ENCODE data around the gene SAFB. TPM values are rescaled to one million over a fixed set of nuclear protein-coding genes. Genes with fewer than 3 reads are reported as not detected.

SAFB gene
- total RNA-seq, 2 experiments from 2014 or later = 68.9 to 177 TPM

DNA sequence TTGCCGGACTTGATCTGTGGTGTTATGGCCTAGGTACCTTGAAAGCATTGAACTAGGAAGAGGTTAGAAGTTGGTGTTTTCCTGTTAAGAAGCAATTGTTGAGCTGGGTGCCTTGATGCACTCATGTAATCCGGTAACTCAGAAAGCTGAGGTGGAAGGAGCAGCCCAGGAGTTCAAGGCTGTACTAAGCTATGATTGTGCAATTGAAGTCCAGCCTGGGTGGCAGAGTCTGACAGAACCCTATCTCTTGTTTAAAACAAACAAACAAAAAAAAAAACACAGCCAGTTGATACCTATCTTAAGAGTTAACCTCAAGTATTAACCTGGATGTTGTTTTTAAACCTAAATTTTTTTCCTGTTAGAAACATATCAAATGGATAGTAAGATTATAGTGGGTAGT, 19.3 kb downstream of the SAFB start:
- BruUV-seq (replicated peaks) = no TSS peak
- ChIA-PET CTCF (ENCODE audit: unreplicated experiment) (no interaction called here), POLR2A (interaction anchor here (0.9 to 1.0 kb wide), 2 partner anchors 13 to 30 kb away, joined by 3 to 4 read pairs; no protein-coding TSS in a partner anchor)
- no peak for TF ChIP-seq EZH2phosphoT487 (IDR thresholded peaks at IDR 0.05; ENCODE audit: borderline replicate concordance, low read depth, low read length)
- TF ChIP-seq, protein P1, sequence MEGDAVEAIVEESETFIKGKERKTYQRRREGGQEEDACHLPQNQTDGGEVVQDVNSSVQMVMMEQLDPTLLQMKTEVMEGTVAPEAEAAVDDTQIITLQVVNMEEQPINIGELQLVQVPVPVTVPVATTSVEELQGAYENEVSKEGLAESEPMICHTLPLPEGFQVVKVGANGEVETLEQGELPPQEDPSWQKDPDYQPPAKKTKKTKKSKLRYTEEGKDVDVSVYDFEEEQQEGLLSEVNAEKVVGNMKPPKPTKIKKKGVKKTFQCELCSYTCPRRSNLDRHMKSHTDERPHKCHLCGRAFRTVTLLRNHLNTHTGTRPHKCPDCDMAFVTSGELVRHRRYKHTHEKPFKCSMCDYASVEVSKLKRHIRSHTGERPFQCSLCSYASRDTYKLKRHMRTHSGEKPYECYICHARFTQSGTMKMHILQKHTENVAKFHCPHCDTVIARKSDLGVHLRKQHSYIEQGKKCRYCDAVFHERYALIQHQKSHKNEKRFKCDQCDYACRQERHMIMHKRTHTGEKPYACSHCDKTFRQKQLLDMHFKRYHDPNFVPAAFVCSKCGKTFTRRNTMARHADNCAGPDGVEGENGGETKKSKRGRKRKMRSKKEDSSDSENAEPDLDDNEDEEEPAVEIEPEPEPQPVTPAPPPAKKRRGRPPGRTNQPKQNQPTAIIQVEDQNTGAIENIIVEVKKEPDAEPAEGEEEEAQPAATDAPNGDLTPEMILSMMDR (conservative IDR thresholded peaks at IDR 0.05; ENCODE audit: low read length) = no peak
- no peaks in the 10 kb centered on the region for H3K4me1 ChIP-seq (ENCODE audit: insufficient read depth, low read length, poor library complexity, severe bottlenecking)
- peaks cover 32% of the 10 kb centered on the region for H4K20me1 ChIP-seq (ENCODE audit: insufficient read depth, low read length)
- H3K4me2 ChIP-seq (ENCODE audit: low read length) = no peak overlapping the region
- no peaks in the 10 kb centered on the region for H3K9me3 ChIP-seq (ENCODE audit: low read length)
- DNase-seq (ENCODE audit: low spot score) = no peak
- peaks cover 89% of the 10 kb centered on the region for H3K36me3 ChIP-seq (ENCODE audit: insufficient read depth, low read length)
- intact Hi-C loops (cut with micrococcal nuclease; ENCODE audit: unreplicated experiment) = no loop called here
- H3K9me2 ChIP-seq (ENCODE audit: insufficient read depth, low read length) = no peaks in the 10 kb centered on the region
- no peak overlapping the region for H3K4me3 ChIP-seq (ENCODE audit: low read depth, low read length, poor library complexity, severe bottlenecking)
- peaks cover 92% of the 10 kb centered on the region for H3K79me2 ChIP-seq (ENCODE audit: insufficient read depth, low read depth, low read length)
- no peak overlapping the region for H2AFZ ChIP-seq (ENCODE audit: low read length)
- no peak overlapping the region for H3K27ac ChIP-seq (ENCODE audit: low read depth, low read length, poor library complexity, severe bottlenecking)

GRCh38 chr19:5643060-5643459, 20.2 kb downstream of the SAFB start:
- Histone ChIP-seq H3K9me3 (ENCODE audit: low read length) (no peaks in the 10 kb centered on the region), H4K20me1 (ENCODE audit: insufficient read depth, low read length) (peaks cover 23% of the 10 kb centered on the region)
- CTCF ChIA-PET (ENCODE audit: unreplicated experiment) = no interaction called here

GRCh38 chr19:5644037-5644436, 21.2 kb downstream of the SAFB start:
- H3K9me2 ChIP-seq (ENCODE audit: insufficient read depth, low read length) = no peaks in the 10 kb centered on the region
- TF ChIP-seq EZH2phosphoT487 (IDR thresholded peaks at IDR 0.05; ENCODE audit: borderline replicate concordance, low read depth, low read length) = no peak
- TF ChIP-seq, protein P1 (conservative IDR thresholded peaks at IDR 0.05; ENCODE audit: low read length) = no peak
- no peaks in the 10 kb centered on the region for H3K4me1 ChIP-seq (ENCODE audit: insufficient read depth, low read length, poor library complexity, severe bottlenecking)
- POLR2A ChIA-PET = no interaction called here
- peaks cover 74% of the 10 kb centered on the region for H3K79me2 ChIP-seq (ENCODE audit: insufficient read depth, low read depth, low read length)
- no peak for DNase-seq (ENCODE audit: low spot score)
- intact Hi-C loops (cut with micrococcal nuclease; ENCODE audit: unreplicated experiment) = no loop called here
- peaks cover 23% of the 10 kb centered on the region for H4K20me1 ChIP-seq (ENCODE audit: insufficient read depth, low read length)
- peaks cover 87% of the 10 kb centered on the region for H3K36me3 ChIP-seq (ENCODE audit: insufficient read depth, low read length)
- no TSS peak for BruUV-seq (replicated peaks)
- no peak overlapping the region for H2AFZ ChIP-seq (ENCODE audit: low read length)
- H3K27ac ChIP-seq (ENCODE audit: low read depth, low read length, poor library complexity, severe bottlenecking) = no peak overlapping the region
- H3K9me3 ChIP-seq (ENCODE audit: low read length) = no peaks in the 10 kb centered on the region
- no peak overlapping the region for H3K4me2 ChIP-seq (ENCODE audit: low read length)
- H3K4me3 ChIP-seq (ENCODE audit: low read depth, low read length, poor library complexity, severe bottlenecking) = no peak overlapping the region
- CTCF ChIA-PET (ENCODE audit: unreplicated experiment) = no interaction called here

More at GRCh38 chr19:5643060-5643459, 20.2 kb downstream of the SAFB start:
- no peak overlapping the region for H3K4me2 ChIP-seq (ENCODE audit: low read length)
- DNase-seq (ENCODE audit: low spot score) = no peak
- no TSS peak for BruUV-seq (replicated peaks)
- no peak overlapping the region for H3K27ac ChIP-seq (ENCODE audit: low read depth, low read length, poor library complexity, severe bottlenecking)
- peaks cover 89% of the 10 kb centered on the region for H3K36me3 ChIP-seq (ENCODE audit: insufficient read depth, low read length)
- H3K9me2 ChIP-seq (ENCODE audit: insufficient read depth, low read length) = no peaks in the 10 kb centered on the region
- no peak overlapping the region for H2AFZ ChIP-seq (ENCODE audit: low read length)
- intact Hi-C loops (cut with micrococcal nuclease; ENCODE audit: unreplicated experiment) = no loop called here
- H3K4me1 ChIP-seq (ENCODE audit: insufficient read depth, low read length, poor library complexity, severe bottlenecking) = no peaks in the 10 kb centered on the region
- H3K4me3 ChIP-seq (ENCODE audit: low read depth, low read length, poor library complexity, severe bottlenecking) = no peak overlapping the region
- TF ChIP-seq, protein P1 (conservative IDR thresholded peaks at IDR 0.05; ENCODE audit: low read length) = no peak
- TF ChIP-seq EZH2phosphoT487 (IDR thresholded peaks at IDR 0.05; ENCODE audit: borderline replicate concordance, low read depth, low read length) = no peak
- H3K79me2 ChIP-seq (ENCODE audit: insufficient read depth, low read depth, low read length) = peaks cover 83% of the 10 kb centered on the region
- POLR2A ChIA-PET = interaction anchor here (0.9 kb wide), 1 partner anchor 29 kb away, joined by 3 read pairs; no protein-coding TSS in a partner anchor

Measured in OCI-LY7 (cell line).